ENCODE results near the gene MAGEB6.
"Not testable (repeated sequence)": the region's sequence is repeated elsewhere in the genome, so short reads cannot be mapped to it uniquely, and the experiment has no call there.

MAGEB6 gene, protein sequence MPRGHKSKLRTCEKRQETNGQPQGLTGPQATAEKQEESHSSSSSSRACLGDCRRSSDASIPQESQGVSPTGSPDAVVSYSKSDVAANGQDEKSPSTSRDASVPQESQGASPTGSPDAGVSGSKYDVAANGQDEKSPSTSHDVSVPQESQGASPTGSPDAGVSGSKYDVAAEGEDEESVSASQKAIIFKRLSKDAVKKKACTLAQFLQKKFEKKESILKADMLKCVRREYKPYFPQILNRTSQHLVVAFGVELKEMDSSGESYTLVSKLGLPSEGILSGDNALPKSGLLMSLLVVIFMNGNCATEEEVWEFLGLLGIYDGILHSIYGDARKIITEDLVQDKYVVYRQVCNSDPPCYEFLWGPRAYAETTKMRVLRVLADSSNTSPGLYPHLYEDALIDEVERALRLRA

GRCh38 chrX:26192204-26192603 is at the start of gene MAGEB6:
Gene MAGEB6 (plus strand): TSS chrX:26192440. CDS start chrX:26193847, 1,407 bp downstream.
- H3K4me3 Mint-ChIP-seq = no peak within 1 kb of the TSS
- H3K9me3 Mint-ChIP-seq = no peaks in the 10 kb centered on the region
- no peak within 1 kb of the TSS for H3K27ac Mint-ChIP-seq
- no peaks in the 10 kb centered on the region for H3K27me3 Mint-ChIP-seq
- no peaks in the 10 kb centered on the region for H3K4me1 Mint-ChIP-seq (ENCODE audit: low read depth)
- no peaks in the 10 kb centered on the region for H3K36me3 Mint-ChIP-seq (ENCODE audit: low read depth)

DNA sequence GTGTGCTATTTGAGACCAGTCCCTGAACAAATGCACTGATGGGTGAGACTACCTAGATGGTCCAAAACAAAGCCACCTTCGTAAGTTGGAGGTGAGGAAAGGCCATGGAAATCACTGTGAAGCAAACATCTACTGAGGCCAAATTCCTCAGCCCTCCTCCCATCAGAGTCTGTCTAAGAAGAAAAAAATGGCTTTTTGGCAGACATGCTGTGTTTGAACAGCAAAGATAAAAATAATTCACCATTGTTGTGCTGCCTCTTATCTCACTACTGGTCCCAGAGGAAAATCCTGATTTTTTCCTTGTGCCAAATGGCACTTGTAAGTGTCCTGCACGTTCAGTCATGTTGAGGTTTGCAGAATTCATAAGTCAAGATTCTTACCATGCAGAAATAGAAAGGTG is 46.2 kb upstream of the MAGEB6 start:
- Mint-ChIP-seq H3K4me1 (ENCODE audit: low read depth) (no peaks in the 10 kb centered on the region), H3K36me3 (ENCODE audit: low read depth) (no peaks in the 10 kb centered on the region), H3K4me3 (no peak overlapping the region)

GRCh38 chrX:26160301-26160700 is 31.9 kb upstream of the MAGEB6 start, which contains the start of gene MAGEB6B:
Gene MAGEB6B (plus strand): TSS chrX:26160601. CDS start chrX:26160601, 0 bp downstream.
- H3K27me3 Mint-ChIP-seq = no peaks in the 10 kb centered on the region
- peaks cover 3% of the 10 kb centered on the region for H3K9me3 Mint-ChIP-seq
- H3K27ac Mint-ChIP-seq = no peak within 1 kb of the TSS
- no peaks in the 10 kb centered on the region for H3K4me1 Mint-ChIP-seq (ENCODE audit: low read depth)
- no peak within 1 kb of the TSS for H3K4me3 Mint-ChIP-seq
- no peaks in the 10 kb centered on the region for H3K36me3 Mint-ChIP-seq (ENCODE audit: low read depth)

More for the DNA sequence above, 46.2 kb upstream of the MAGEB6 start:
- Mint-ChIP-seq H3K27ac (no peak overlapping the region), H3K27me3 (no peaks in the 10 kb centered on the region), H3K9me3 (no peaks in the 10 kb centered on the region)

GRCh38 chrX:26203561-26203960 is 11.3 kb downstream of the MAGEB6 start:
- no peak overlapping the region for H3K4me3 Mint-ChIP-seq
- no peaks in the 10 kb centered on the region for H3K27me3 Mint-ChIP-seq
- no peaks in the 10 kb centered on the region for H3K9me3 Mint-ChIP-seq
- H3K27ac Mint-ChIP-seq = no peak overlapping the region
- no peaks in the 10 kb centered on the region for H3K36me3 Mint-ChIP-seq (ENCODE audit: low read depth)
- no peaks in the 10 kb centered on the region for H3K4me1 Mint-ChIP-seq (ENCODE audit: low read depth)

DNA sequence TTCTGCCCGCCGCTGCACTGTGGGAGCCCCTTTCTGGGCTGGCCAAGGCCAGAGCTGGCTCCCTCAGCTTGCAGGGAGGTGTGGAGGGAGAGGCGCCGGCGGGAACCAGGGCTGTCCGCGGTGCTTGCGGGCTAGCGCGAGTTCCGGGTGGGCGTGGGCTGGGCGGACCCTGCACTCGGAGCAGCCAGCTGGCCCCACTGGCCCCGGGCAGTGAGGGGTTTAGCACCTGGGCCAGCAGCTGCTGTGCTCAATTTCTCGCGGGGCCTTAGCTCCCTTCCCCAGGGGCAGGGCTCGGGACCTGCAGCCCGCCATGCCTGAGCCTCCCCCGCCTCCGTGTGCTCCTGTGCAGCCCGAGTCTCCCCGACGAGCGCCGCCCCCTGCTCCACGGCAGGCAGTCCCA is 12.5 kb downstream of the MAGEB6 start:
- H3K4me1 Mint-ChIP-seq (ENCODE audit: low read depth) = not testable (repeated sequence)

GRCh38 chrX:26208012-26208411 is 15.8 kb downstream of the MAGEB6 start:
- no peaks in the 10 kb centered on the region for H3K27me3 Mint-ChIP-seq
- no peaks in the 10 kb centered on the region for H3K36me3 Mint-ChIP-seq (ENCODE audit: low read depth)
- H3K4me1 Mint-ChIP-seq (ENCODE audit: low read depth) = no peaks in the 10 kb centered on the region
- H3K4me3 Mint-ChIP-seq = no peak overlapping the region
- no peak overlapping the region for H3K27ac Mint-ChIP-seq
- no peaks in the 10 kb centered on the region for H3K9me3 Mint-ChIP-seq

More for the DNA sequence above, 12.5 kb downstream of the MAGEB6 start:
- H3K36me3 Mint-ChIP-seq (ENCODE audit: low read depth); H3K9me3 Mint-ChIP-seq; H3K27ac Mint-ChIP-seq; H3K4me3 Mint-ChIP-seq; H3K27me3 Mint-ChIP-seq: not testable (repeated sequence)

DNA sequence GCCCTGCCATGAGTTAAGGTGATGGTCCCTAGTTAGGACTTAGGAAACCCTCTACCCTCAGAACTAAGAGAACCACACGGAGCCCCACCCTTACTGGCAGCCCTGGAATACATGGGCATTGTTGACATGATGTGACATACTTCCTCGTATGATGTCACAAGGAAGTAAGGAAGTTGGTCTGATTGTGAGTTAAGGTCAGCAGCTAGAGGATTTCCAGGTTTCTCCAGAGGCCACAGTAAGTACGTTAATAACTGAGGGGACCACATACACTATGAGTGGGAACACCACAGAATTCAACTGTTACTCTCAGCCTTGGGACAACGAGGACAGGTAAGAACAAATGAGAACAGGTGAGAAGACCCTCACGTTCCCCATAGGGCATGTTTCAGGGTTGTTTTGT is 23.6 kb downstream of the MAGEB6 start, which contains the start of gene MAGEB5:
Gene MAGEB5 (plus strand): TSS at position 301 of the 400 bp plus-strand sequence. CDS start 1,133 bp downstream, outside the sequence.
- no peaks in the 10 kb centered on the region for H3K36me3 Mint-ChIP-seq (ENCODE audit: low read depth)
- H3K27me3 Mint-ChIP-seq = no peaks in the 10 kb centered on the region
- no peaks in the 10 kb centered on the region for H3K4me1 Mint-ChIP-seq (ENCODE audit: low read depth)
- H3K9me3 Mint-ChIP-seq = no peaks in the 10 kb centered on the region
- no peak within 1 kb of the TSS for H3K4me3 Mint-ChIP-seq
- H3K27ac Mint-ChIP-seq = no peak within 1 kb of the TSS

- no peaks in the 10 kb centered on the region for H3K27me3 Mint-ChIP-seq
- H3K9me3 Mint-ChIP-seq = no peaks in the 10 kb centered on the region
- no peaks in the 10 kb centered on the region for H3K4me1 Mint-ChIP-seq (ENCODE audit: low read depth)
- H3K27ac Mint-ChIP-seq = no peak overlapping the region
- H3K4me3 Mint-ChIP-seq = no peak overlapping the region
- no peaks in the 10 kb centered on the region for H3K36me3 Mint-ChIP-seq (ENCODE audit: low read depth)
Measured at GRCh38 chrX:26219351-26219750, 27.1 kb downstream of the MAGEB6 start.

- Mint-ChIP-seq H3K36me3 (ENCODE audit: low read depth) (no peaks in the 10 kb centered on the region), H3K27me3 (no peaks in the 10 kb centered on the region), H3K4me3 (no peak overlapping the region), H3K27ac (no peak overlapping the region), H3K4me1 (ENCODE audit: low read depth) (no peaks in the 10 kb centered on the region), H3K9me3 (peaks cover 8% of the 10 kb centered on the region)
Measured at GRCh38 chrX:26234177-26234576, 41.9 kb downstream of the MAGEB6 start.

All from stimulated activated naive CD8-positive, alpha-beta T cell treated with anti-CD3 and anti-CD28 coated beads, Interleukin-15, Interleukin-2, amounts not matched to agents 100 ng/mL and 50 ng/mL, for 24 hours (primary cell).